ENCODE measurements around the gene SPNS3.

Gene SPNS3

DNA sequence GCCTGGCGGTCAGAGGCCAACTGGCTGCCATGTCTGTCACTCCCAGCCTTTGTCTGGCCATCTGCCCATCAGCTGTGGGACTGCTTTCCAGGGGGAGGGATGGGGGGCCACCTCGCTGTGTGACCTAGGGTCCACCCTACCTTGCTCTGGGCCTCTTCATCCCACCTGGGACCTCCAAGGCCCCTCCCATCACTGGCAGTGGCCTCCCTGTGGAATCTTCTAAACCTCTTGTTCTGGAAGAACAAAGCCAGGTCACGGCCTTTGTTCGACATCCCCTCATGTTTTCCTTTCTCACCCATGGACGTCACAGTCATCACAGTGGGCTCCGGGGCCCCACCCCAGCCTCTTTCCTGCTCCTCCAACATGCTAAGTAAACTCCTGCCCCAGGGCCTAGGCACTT lies 88.9 kb downstream of the SPNS3 start:
- DNase-seq (ENCODE audit: low read depth) = no peak
- no peak overlapping the region for H3K4me3 ChIP-seq (ENCODE audit: low read length)
- TF ChIP-seq, protein P1, sequence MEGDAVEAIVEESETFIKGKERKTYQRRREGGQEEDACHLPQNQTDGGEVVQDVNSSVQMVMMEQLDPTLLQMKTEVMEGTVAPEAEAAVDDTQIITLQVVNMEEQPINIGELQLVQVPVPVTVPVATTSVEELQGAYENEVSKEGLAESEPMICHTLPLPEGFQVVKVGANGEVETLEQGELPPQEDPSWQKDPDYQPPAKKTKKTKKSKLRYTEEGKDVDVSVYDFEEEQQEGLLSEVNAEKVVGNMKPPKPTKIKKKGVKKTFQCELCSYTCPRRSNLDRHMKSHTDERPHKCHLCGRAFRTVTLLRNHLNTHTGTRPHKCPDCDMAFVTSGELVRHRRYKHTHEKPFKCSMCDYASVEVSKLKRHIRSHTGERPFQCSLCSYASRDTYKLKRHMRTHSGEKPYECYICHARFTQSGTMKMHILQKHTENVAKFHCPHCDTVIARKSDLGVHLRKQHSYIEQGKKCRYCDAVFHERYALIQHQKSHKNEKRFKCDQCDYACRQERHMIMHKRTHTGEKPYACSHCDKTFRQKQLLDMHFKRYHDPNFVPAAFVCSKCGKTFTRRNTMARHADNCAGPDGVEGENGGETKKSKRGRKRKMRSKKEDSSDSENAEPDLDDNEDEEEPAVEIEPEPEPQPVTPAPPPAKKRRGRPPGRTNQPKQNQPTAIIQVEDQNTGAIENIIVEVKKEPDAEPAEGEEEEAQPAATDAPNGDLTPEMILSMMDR (conservative IDR thresholded peaks at IDR 0.05; ENCODE audit: low read length) = no peak

DNA sequence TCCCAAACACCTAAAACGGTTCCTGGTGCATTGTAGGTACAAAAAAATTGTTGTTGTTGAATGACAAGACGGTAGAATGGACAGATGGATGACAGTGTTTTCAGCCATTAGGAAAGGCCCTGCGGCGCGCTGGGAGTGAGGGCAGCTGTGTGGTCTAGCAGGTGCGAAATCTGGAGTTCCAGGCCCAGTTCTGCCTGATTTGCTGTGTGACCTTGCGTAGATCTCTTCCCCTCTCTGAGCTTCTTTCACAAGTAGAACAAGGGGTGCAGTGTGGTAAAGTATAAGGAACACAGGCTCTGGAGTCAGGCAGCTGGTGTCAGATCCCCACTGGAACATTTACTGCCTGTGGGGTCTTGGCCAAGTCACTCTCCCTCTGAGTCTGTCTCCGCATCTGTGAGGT lies 90.2 kb downstream of the SPNS3 start:
- DNase-seq (ENCODE audit: low read depth) = no peak
- TF ChIP-seq, protein P1 (conservative IDR thresholded peaks at IDR 0.05; ENCODE audit: low read length) = no peak
- no peak overlapping the region for H3K4me3 ChIP-seq (ENCODE audit: low read length)

DNA sequence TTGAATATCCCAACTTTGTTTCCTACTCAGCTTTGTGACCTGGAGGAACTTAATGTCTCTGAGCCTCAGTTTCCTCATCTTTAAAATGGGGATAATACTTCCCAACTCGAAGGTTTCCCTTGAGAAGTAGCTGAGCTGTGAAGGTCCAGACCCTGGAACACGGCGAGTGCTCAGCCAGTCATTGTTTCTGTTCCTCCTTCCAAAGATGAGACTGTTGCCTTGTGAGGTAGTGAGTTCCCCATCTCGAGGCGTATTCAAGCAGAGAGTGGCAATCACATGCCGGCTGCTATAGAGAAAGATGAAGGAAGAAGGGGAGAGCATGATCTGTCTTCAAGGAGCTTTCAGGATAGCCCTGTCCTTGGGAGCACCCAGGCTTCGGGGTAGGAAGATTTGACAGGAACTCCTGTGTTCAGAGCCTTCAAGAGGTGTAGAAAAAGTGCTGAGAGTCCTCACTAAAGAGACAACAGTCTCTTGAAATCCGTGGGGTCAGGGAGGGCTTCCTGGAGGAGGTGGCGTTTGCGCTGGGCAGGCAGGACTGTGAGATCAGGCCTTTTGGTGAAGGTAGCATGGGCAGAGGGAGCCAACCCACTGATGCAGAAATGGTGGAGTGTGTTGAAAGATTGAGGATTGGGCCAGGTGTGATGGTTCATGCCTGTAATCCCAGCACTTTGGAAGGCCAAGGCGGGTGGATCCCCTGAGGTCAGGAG lies 92.1 kb downstream of the SPNS3 start:
- no peak overlapping the region for H3K4me3 ChIP-seq (ENCODE audit: low read length)
- no peak for DNase-seq (ENCODE audit: low read depth)
- TF ChIP-seq, protein P1 (conservative IDR thresholded peaks at IDR 0.05; ENCODE audit: low read length) = no peak

DNA sequence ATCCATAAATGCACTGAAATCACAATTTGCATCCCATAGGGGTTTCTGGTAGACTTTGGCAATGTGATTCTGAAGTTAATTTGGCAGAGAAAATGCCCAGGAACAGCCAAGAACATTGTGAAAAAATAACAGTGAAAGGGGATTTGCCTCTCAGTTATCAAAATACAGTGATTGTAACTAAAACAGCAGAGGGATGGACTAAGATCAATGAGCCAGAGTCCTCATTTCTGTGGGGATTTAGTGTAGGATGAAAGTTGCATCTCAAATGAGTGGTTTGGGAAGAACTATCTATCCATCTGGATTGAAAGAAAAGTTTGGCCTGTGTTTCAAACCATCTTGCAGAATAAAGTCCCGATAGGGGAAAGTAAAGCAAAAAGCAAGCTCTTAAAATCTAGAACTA lies 93.4 kb downstream of the SPNS3 start:
- no peak for DNase-seq (ENCODE audit: low read depth)
- no peak overlapping the region for H3K4me3 ChIP-seq (ENCODE audit: low read length)
- TF ChIP-seq, protein P1 (conservative IDR thresholded peaks at IDR 0.05; ENCODE audit: low read length) = no peak

DNA sequence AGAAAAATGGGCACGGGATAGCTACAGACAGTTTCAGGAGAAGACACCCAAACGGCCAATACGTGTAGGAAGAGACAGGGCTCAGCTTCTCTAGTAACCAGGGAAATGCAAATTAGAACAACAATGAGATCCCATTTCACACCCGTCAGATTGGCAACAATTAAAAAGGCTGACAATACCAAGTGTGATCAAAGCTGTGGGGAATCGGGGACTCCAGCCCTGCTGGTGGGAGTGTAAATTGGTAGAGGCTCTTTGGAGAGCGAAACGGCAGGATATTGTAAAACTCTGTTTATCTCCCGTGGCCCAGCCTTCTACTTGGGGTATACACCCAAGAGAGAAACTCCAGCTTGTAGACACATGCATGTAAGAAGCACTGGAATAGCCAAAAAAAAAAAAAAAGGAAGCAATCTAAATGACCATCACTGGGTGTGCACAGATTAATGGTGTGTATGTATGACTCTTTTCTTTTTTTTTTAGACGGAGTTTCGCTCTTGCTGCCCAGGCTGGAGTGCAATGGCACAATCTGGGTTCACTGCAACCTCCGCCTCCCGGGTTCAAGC lies 93.9 kb downstream of the SPNS3 start:
- TF ChIP-seq, protein P1 (conservative IDR thresholded peaks at IDR 0.05; ENCODE audit: low read length) = no peak
- no peak overlapping the region for H3K4me3 ChIP-seq (ENCODE audit: low read length)
- DNase-seq (ENCODE audit: low read depth) = no peak

DNA sequence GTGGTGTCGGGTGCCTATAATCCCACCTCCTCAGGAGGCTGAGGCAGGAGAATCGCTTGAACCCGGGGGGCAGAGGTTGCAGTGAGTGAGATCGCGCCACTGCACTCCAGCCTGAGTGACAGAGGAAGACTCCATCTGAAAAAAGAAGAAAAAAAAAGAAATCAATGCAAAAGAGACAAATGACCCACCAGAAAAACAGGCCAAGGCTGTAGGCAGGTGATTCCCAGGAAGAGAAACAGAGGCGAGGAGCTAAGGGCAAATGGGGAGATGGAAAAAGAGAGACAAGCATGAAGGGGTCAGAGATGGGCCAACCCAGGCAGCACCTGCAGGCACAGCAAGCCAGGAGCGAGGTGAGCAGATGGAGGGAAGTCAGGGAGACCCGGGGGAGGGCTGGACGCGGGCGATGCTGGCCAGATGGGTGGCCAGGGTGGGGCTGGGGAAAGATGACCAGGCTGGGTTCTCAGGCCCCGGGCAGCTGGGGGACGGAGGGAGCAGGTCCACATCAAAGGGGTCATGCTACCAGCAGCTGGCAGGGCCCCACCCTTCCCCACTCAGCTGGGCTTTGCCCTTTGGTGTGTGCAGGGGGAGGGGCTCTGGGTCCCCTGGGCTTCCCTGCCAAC lies 95.9 kb downstream of the SPNS3 start:
- TF ChIP-seq, protein P1 (conservative IDR thresholded peaks at IDR 0.05; ENCODE audit: low read length) = no peak
- no peak for DNase-seq (ENCODE audit: low read depth)
- no peak overlapping the region for H3K4me3 ChIP-seq (ENCODE audit: low read length)
